CD4-positive, alpha-beta T cell treated with Interleukin-10 for 1 hour (primary cell): Measurements from ENCODE around the gene TFAP2B.

Experiments used
- DNase-seq: peaks from one replicate; pipeline ENCODE4 v3.0.0-alpha.2; 2020

Gene TFAP2B

GRCh38 chr6:50825375-50826036, 6.8 kb downstream of the TFAP2B start:
- no peak for DNase-seq

GRCh38 chr6:50826037-50826761, 7.5 kb downstream of the TFAP2B start:
- no peak for DNase-seq

DNA sequence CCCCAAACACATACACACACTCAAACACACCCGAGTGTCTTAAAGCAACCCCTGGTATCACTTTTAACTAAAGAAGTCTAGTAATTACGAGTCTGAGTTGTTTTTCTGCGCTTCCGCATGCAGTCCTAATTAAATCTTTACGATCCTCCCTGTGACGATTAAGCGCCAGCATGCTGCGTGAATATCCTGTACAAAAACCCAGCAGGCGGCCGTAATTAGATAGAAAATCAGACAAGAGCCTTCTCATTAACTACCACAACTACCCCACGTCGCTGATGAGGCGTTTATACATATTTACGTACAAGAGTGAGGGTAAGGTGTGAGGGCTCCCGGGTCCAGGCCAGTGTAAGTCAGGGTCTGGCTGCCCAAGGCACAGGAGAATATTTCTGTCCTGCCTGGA, 8.1 kb downstream of the TFAP2B start:
- no peak for DNase-seq

DNA sequence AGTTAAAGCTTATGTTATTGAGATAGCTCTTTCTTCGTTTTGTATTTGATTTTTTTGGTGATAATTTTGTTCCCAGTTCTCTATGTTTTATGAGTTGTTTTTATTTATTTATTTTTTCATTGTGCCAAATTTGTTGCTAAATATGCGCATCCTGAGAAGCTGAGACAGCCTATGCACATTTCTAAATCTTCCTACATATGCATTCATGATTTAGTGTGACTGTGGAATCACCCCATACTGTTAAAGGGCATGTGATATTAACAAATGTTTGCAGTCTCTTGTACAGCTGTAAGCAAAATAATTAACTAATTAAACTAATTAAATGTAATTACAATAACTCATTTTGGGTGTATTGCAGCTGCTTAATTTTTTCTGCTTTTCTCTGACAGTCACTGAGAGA, 10.4 kb downstream of the TFAP2B start:
- DNase-seq, result no peak

DNA sequence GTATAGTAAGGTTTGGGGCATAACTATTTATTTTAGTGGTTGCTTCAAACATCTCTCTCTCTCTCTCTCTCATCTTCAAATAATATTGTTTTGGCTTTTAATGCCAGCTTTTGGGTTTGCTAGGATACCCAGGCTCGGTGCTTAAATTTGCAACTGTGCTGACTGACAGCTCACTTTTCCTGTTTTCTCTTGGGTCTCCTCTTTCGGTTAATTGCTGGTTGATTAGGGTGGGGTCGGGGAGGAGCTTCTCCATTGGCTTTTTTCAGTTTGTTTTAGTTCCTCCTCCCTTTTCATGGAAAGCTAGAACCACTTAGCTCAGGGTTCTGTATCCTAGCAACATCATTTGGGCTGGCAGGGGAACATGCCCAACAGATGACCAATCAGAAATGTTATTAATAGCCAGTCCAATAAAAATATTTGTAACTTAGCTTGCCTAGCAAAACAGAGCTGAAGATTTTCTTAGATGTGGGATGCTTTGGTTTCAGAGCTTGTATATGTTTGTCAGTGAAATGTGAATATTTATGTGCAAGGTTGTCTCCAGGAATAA, 11.3 kb downstream of the TFAP2B start:
- no peak for DNase-seq

DNA sequence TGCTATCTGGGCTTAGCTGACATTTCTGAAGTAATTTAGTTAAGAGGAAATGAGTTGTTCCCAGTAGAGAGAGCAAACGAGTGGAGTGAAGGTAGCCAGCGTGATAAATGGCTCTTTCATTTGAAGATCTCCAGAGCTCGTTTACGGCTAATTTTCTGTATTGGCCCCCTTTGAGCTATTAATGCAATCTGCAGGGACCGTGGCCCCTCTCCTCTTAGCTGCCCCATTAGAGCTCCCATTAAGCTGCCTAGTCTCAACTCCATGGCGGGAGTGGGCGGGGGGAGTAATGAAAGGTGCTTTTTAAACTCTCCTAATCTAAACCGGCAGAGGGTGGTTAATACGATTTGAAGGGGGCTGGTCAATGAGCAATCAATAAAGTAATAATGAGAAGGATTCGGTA, 12.5 kb downstream of the TFAP2B start:
- no peak for DNase-seq

DNA sequence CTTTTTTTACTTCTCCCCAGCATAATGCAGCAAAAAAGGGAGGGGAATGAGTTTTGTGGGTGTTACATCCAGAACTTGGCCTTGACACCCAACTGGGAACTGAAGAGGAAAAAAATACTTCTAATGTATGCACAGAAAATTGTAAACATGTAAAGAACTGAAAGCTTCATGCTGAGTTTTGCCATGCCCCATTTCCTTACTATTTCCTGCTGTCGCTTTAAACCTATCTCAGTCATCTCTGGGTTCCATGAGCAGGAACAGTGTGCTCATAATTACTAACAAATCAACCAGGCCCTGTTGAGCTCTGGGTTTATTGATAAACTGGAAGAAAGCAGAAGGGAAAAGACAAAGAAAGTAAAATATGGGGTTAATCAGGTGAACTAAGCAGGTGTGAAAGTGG, 14.2 kb downstream of the TFAP2B start:
- DNase-seq, result no peak

DNA sequence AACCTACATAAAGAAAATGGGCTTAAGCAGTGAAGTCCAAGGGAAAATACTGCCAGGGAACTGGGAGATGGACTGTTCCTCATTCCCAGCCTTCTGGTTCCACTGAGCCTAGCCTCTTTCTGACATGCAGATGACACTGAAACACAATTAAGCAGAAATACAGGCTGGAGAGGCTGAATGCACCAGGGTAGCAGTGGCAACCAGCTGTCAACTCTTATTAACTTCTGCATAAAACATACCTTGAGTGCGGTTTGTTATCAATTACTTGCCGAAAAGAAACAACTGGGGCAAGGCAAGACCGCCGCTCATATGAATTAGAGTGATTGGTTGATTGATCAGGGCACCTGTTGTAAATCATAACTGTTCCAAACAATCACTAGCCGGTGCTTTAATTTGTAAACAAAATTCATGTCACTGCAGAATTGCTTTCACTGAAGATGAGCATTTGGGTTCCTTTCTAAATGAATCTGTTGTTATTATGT, 16.3 kb downstream of the TFAP2B start:
- no peak for DNase-seq

DNA sequence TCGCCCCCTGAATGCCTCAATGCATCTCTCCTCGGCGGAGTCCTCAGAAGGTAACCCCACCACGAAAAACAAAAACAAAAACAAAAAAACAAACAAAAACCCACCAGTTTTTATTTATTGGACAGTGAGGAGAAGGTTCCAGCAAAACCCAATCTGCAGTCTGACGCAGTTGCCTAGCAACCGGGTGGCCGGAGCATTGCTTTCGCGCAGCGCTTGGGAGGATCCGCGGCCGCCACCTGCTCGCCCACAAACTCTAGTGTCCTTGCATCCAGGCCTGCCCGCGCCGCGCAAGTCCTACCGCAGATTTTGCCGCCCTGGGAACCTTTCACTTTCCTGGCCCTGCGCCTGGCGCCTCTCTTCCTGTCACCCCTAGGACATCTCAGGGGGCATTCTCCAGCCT, 17.6 kb downstream of the TFAP2B start:
- no peak for DNase-seq

DNA sequence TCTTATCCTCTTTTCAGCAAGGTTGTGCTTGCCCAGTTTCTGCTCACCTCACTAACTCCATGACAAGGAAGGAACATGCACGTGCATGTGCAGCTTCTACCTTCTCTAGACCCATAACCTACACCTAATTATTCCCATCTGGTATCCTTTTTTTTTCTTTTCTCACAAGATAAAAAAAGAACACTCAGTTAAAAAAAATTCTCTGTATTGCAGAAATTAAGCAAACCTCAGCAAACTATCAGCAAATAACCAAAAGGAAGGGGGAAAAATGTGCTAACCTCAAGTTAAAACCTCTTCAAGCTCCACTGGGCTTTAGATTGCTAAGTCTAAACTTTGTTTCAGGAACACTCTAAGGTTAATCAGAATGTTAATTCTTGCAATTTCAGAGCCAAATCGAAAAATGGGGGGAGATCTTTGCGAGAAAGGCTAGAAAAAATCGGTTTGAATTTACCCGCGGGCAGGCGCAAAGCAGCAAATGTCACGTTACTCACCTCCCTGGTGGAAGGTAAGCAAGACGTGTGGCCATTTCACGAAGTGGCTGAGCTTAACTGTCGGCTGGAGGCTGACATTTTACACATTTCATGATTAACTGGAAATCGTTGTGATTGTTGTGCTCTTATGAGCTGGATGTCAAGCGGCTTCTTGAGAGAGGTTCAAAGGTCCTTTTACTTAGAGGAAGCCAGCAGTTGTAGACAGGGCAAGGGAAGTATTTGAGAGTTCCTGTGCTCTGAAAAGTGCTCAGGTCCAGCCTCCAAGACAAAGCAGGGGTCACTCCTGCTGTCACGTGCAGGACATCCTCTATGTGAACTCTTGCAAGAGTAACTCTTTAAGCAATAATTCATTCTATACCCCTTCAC, 19.1 kb downstream of the TFAP2B start:
- no peak for DNase-seq

DNA sequence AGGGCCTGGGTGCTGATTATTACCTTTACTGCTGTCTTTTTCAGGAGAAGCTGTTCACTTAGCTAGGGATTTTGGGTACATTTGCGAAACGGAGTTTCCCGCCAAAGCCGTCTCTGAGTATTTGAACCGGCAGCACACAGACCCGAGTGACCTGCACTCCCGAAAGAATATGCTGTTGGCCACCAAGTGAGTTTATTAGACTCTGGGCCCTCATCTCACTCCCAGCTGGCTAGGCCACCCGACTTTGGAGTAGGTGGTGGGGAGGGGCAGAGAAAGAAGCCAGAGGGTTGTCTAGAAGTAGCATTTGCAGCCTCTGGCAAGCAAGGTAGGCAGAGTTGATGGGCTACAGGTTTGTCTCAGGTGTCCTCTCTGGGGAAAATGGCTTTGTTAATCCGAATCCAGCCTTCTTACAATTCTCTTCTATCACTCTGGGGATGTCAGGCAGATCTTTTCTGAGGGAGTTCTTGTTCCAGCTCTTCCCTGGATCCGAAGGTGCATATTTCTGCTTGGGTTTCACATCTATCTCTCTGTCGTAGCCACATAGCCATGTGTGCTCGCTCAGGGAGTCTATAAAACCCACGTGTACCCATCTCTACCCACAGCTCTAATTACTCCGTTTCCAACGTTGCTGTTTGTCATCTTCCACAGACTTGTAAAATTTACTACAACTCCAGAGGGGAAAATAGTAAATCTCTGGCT, 21.6 kb downstream of the TFAP2B start:
- no peak for DNase-seq

- DNase-seq, result no peak
These were observed 22.1 kb downstream of the TFAP2B start for GRCh38 chr6:50840811-50841192.

GRCh38 chr6:50842446-50842845, 23.8 kb downstream of the TFAP2B start:
- DNase-seq, result no peak

DNA sequence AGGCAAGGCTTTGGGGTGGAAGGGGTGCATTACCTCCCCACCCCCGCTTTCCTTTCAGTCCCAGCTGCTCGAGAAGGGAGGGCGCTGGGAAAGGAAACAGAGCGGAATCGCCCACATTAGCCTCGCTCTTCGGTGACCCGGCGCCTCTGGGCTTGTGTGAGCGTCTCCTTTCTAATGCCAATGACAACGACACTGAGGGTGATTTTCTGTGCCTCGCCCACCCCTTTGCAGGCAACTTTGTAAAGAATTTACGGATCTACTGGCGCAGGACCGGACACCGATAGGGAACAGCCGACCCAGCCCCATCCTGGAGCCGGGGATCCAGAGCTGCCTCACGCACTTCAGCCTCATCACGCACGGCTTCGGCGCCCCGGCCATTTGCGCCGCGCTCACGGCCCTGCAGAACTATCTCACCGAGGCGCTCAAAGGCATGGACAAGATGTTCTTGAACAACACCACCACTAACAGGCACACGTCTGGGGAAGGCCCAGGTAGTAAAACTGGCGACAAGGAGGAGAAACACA, 24.3 kb downstream of the TFAP2B start:
- no peak for DNase-seq

DNA sequence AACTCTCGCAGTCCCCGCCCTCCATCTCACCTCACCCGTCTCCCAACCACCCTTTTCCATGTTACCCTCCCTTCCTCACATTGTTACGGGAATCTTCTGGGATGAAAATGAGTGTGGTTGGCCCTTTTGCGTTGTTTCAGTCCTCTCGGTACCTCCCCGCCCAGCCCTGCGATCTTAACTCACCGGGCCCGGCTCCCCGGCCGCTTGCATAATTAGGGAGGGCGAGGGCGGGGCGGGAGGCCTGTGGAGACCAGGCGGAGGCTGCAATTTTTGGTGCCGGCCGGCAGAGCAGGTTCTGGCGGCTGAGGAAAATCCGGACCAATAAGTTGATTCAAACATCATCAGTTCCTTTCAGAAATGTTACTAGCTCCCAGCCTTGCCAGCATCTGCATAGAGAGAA, 25.2 kb downstream of the TFAP2B start:
- DNase-seq, result no peak

- DNase-seq, result no peak
These were observed 26.9 kb downstream of the TFAP2B start for GRCh38 chr6:50845499-50846143.

GRCh38 chr6:50846144-50846851, 27.6 kb downstream of the TFAP2B start:
- no peak for DNase-seq

- DNase-seq, result no peak
These were observed 28.1 kb downstream of the TFAP2B start for GRCh38 chr6:50846852-50847155.

DNA sequence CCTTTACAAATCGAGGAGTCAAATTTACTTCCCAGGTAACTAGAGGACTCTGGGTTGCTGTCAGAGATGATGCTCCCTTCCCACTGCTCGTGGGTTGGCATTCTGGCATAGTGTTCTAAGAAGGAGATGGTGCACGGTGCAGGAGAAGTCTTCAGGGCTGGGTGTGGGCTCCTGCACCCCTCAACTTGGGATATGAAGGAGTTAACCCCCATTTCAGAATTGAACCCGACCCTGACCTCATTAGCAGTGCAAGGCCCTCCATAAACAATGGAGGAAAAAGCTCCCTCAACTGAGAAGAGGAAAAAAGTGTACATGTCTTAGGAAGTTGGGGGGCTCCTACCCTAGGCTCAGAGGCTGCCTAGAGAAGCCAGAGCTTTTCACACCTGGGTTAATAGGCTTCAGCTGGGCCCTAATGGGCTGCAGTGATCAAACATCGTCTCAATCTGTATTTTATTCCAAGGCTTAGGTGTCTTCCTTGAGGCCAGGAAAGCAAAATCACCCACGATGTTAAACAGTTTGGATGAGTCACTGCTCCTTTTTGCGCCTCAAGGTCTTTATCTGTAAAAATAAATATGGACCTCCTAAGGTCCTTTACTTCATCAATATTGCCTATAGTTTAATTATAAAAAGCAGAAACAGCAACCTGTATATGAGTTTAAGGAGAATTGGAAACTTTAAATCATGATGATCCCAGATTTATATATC, 29.4 kb downstream of the TFAP2B start:
- DNase-seq, result no peak

- no peak for DNase-seq
These were observed 30.5 kb downstream of the TFAP2B start for GRCh38 chr6:50848989-50849795.
